CD4-positive, alpha-beta T cell treated with Interleukin-15 for 4 hours (primary cell): Measurements from ENCODE around the gene CHAD.
A peak's percentile ranks its signal among the peaks of the same experiment; 100 is the strongest.

Source experiments
- DNase-seq: peaks from one replicate; pipeline ENCODE4 v3.0.0-alpha.2; 2020; ENCODE audit warnings: low spot score

CHAD gene, protein sequence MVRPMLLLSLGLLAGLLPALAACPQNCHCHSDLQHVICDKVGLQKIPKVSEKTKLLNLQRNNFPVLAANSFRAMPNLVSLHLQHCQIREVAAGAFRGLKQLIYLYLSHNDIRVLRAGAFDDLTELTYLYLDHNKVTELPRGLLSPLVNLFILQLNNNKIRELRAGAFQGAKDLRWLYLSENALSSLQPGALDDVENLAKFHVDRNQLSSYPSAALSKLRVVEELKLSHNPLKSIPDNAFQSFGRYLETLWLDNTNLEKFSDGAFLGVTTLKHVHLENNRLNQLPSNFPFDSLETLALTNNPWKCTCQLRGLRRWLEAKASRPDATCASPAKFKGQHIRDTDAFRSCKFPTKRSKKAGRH

DNA sequence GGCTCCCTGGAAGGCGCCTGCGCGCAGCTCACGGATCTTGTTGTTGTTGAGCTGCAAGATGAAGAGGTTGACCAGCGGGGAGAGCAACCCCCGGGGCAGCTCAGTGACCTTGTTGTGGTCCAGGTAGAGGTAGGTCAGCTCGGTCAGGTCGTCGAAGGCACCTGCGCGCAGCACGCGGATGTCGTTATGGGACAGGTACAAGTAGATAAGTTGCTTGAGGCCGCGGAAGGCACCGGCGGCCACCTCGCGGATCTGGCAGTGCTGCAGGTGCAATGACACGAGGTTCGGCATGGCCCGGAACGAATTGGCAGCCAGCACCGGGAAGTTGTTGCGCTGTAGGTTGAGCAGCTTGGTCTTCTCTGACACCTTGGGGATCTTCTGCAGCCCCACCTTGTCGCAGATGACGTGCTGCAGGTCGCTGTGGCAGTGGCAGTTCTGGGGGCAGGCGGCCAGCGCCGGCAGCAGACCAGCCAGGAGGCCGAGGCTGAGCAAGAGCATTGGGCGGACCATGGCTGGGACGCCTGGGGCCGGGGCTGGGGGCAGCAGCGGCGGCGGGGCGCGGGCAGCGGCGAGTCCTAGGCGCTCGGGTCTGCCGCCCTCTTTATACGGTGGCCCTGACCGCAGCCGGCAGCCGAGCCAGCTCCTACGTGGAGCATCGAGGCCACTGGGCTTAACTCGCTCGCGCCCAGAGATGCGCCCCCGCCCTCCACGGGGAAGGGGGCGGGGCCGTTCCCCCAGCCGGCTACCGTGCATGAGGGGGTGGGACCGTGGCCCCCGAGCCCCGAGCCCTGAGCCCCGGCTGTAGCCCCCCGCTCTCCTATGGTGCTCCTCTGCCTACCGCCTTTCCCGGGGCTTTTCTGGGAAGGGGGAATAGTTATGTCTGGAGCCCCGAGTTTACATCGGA, at the start of gene CHAD:
Gene CHAD (minus strand): TSS at position 577 of the 904 bp plus-strand sequence. CDS start 67 bp downstream, at position 510.
- DNase-seq, result no peak

DNA sequence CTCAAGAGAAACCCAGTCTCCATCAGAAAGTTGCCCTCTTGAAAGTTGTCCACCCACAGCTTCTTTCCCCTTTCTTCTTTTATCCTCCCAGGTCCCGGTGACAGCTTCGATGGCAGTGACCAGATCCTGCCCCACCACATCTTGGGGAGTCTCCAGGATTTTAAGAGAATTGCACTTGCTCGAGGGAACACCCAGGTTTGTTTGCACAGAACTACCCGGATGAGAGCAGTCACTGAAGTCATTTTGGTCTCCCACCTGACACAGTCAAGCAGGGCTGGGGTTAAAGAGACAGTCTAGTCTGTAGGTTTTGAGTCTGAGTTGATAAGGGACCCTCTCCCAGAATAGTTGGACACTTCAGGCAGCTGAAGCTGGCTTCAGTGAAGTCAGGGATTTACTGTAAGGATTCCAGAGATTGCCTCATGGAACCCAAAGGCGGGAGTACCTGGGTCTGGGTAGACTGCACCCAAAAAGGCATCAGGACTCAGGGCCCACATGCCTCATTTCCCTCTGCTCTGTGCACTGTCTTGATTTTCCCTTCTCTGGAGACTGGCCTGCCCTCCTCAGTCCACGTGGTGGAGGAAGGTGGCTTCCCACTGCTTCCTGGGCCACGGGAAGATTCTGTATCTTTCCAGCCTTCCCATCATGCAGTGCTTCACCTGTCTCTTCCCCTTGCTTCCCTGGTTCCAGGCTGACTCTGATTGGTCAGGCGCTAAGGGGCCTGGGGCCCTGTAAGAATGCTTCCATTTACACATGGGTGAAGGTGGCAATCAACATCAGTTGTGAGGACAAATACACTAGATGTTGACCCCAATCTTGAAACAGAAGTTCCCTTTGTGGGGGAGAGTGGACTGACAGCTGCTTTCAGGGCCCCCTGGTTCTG, 49.1 kb upstream of the CHAD start:
- DNase-seq, result no peak

DNA sequence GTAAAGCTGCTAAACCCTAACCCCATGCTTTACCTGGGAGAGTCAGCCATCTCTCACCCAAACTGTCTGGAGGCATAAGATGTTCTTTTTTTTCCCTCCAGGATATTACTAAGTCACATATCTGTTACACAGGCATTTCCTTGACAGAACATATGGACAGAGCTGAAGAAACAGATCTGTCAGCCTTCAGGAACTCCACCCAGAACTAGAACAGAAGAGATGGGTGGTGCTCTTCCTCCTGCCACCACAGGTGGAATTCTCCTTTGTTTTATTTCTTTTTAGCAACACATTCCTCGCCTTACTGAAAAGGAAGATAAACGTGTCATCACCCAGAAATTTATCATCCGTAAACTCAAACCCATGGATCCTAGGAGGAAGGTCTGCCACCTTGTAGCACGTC, 48.3 kb upstream of the CHAD start:
- DNase-seq, result no peak

DNA sequence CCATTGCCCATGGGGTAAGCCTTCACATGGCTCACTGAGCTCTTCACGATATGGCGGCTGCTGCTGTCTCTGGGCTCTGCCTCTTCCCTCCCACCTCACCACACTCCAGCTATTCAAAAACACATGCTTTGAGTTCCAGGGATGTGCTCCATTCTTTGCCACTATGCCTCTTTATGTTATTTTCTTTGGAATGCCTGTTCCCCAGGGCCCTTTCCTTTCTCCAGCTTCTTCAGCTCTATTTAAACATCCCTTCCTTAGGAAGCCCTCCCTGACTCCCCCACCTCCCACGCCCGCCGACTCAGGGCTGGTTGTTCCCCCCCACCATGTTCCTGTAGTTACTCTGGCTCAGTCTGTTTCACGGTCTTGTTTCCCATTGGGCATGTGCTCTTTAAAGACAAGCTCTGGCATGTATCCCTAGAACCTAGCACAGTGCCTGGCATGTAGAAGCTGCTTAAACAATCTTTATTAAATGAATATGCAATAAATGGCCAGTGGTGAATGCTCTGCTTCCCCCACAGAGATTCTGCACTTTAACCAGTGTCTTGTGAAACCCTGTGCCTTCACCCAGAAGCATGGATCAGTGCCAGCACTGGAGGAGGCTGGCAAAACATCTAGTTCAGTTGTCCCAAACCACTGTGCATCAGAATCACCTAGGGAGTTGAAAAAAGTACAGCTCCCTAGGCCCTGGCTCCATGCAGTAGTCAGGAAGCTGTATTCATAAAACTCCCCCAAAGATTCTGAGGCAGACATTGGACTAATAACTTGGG, 46.4 kb upstream of the CHAD start:
- no peak for DNase-seq

DNA sequence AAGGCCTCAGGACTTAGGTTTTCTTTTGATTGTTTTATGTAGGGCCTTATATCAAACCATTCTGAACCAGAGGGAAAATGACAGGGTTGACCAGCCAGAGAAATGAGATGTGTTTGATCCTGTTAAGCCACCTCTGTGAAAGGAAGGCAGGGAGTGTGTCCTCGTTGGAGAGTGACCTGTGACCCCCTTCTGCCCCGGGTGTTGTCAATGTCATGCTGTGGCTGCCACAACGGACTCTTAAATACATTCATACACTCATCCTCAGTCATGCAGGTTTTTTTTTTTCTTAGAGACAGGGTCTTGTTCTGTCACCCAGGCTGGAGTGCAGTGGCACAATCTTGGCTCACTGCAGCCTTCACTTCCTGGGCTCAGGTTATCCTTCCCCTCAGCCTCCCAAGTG, 45.7 kb upstream of the CHAD start:
- no peak for DNase-seq

DNA sequence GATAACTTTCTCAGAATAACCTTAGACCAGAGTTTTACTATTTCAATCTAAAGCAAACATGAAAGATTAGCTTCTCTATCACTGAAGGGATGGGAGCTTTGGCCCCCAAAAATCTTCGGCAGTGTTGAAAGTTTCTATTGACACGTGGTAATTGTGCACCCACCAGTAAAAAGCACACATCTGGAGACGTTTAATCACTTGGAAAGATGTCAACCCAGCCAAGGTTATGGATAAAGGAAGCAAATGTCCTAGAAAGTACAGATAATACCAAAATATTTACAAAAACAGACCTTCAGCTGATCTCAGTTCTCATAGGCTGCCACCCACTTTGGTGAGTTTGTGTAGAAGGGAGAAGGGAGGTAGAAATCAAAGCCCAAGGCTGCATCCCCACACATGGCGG, 44.8 kb upstream of the CHAD start:
- no peak for DNase-seq

DNA sequence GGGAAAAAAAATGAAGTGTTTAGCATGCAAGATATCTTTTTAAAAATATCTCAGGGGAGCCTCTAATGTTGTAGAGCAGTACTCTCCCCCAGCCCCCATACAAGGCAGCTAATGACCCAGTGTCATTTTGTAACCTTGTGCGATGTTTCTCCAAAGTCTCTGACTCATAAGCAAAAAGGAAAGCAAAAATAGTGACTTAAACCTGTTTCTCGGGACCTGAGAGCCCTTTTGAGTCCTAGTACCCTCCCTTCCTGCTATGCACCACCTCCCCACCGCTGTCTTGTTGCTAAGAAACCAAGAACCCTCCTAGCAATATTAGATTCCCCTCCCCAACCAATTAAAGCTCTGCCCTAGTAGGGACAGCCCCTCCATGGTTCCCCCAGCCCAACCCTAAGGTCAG, 42.4 kb upstream of the CHAD start:
- DNase-seq, result peak; percentile 75

DNA sequence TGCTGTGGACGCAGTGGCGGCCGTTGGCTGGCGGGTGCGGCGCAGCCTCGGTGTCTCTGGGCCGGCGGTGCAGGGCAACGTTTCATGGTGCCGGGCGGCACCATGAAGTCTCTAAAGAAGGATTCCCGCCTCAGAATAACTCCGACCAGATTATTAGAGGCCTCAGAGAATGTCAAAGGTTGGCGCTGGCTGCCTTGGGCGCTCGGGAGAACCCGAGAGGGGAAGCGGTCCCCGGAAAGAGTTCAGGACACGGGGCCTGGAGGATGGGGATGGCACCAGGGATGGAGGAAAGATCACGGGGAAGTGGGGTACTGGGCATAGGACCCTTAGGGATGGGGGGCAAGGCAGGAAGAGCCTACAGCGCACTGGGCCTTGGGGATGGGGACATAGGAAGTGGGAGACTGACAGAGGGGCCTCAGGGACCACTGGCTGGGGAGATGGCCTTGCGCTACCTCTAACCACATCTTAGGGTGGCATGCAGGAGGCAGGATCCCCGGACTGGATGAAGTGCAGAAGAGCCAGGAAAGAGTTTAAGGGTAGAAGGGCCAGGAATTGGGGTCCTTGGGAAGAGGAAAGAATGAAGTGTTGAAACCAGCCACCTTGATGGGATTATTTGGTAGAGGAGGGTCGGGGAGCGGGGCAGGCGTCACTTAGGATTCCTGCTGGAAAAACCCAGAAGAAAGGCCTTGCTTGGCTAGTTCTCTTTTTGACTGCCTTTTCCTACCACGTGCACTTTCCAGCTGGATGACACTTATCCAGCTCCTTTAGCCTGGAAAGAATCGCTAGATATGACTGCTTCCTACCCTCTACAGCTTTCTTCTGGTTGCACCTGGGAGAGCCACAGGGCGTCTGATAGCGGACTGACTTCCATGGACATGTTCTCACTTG, 40.1 kb upstream of the CHAD start:
- DNase-seq, result no peak

DNA sequence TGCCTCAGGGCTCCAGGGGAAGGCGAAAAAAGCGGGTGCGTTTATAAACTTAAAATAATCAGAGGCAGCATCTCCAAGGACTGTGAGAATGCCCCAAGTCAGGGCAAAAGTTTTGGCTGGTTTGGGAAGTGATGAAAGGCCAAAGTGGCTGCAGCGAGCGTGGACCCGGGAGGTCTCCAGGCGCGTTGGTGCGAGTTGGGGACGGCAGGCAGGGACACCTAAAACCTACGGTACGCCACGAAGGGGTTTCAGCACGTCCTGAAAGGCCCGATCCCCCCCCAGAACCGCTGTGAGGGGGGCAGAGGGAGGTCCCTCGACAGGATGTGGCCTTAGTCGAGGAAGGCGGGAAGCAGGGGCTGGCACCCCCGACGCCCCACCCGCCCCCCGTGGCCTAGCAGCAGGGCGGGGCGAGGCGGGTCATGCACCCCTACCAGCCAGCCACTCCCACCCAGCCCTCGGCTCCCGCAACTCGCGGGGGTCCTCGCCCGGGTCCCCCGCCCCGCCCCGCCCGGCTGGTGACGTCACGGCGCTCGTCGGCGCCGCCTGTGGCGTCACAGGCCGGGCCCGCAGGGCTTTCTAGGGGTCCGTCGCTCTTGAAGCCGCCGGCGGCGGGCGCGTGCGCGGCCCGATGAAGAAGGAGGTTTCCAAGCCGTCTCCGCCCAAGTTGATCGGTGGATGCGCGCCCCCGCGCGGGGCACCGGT, 39.3 kb upstream of the CHAD start, which contains the start of gene MYCBPAP:
Gene MYCBPAP (plus strand): TSS at position 569 of the 702 bp plus-strand sequence. CDS start 236 bp downstream, outside the sequence.
- DNase-seq, result peak; percentile 66

DNA sequence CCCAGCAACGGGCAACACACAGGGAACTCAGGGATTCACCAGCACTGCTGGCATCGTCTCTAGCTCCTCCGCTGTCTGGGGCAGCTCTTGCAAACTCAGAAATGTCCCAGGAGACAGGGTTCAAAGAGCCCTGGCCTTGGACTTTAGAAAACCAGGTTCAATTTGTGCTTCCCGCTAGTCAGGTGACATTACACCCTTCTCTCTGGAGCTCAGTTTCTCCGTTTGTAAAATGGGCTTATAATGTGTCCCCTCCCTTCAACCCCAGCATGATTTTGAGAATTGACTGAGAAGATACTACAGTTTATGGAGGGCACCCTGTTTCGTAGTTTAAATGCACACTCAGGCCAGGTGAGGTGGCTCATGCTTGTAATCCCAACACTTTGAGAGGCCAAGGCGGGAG, 37.6 kb upstream of the CHAD start:
- no peak for DNase-seq

DNA sequence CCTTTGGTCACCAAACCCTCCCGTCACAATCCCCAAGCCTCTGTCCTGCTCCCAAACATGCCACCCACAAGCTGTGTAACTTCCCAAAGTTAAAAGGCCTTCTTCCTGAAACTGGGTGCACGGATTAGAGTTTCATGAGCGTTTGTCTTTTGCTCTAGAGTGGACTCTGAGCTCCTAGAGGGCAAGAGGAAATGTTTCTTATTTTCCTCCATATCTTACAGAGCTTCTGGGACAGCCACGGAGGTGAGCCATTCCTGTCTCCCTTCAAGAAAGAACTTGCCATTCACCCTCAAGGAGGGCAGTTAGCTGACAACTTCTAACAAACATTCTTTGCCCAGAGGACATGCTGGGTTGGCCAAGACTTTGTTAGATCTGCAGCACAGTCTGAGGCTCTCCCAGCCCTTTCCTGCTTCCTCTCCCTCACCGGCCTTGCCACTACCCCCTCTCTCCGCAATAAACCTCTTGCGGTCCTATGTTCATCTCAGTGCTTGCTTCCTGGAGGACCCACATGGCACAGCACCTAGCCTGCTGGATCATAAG, 37.0 kb upstream of the CHAD start:
- DNase-seq, result no peak

DNA sequence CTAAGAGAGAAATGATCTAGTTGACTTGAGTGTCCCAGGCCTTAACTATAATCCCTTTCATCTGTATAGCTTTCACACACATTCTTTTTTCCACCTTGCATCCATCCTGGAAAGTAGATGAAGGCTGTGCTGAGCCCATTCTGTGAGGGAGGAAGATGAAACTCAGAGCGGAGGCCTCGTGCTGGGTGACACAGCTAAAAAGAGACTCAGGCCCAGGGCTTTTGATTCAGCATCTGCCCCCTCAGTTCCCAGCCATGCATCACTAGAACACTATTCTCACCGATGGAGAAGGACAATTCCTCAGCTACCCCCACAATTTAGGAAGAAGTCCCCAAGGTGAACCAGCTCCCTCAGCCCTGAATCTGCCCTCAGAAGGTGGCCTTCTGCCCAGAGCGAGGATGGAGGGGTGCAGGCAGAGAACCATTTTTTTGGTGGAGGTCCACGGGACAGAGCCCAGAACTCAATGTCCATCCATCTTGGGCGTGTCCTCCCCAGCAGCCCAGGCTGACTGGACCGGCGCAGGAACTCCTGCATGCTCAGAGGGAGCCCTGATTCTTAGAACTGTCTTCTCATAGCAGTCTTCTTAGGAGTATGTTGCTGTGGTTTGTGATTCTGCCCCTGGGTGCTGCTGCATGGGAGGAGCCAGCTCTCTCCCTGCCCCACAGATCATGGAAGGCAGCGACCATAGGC, 33.8 kb upstream of the CHAD start:
- no peak for DNase-seq

DNA sequence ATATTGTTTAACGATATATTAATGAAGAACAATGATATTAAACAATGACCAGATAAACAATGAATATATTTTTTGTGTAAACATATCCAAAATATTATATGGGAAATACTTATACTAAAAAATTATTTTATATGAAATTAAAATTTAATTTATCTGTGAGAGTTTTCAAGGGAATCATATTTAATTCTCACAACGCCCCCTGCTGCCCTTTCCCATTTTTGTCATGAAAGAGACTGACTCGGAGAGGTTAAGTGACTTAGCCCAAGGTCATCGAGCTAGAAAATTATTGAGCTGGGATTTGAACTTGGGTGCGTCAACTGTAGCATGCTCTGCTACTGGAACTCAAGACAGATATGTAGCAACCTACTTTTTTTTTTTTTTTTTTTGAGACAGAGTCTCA, 32.4 kb upstream of the CHAD start:
- DNase-seq, result peak; percentile 34

DNA sequence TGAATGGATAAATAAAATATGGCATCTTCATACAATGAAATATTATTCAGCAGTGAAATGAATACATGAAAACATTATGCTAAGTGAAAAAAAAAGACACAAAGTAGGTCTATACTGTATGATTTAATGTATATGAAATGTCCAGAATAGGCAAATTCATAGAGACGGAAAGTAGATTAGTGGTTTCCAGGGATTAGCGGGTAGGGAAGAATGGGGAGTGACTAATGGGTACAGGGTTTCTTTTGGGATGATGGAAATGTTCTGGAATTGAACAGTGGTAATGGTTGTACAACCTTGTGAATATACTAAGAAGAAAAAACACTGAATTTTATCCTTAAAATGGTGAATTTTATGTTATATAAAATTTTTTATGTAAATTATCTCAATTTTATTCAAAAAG, 31.0 kb upstream of the CHAD start:
- DNase-seq, result no peak

DNA sequence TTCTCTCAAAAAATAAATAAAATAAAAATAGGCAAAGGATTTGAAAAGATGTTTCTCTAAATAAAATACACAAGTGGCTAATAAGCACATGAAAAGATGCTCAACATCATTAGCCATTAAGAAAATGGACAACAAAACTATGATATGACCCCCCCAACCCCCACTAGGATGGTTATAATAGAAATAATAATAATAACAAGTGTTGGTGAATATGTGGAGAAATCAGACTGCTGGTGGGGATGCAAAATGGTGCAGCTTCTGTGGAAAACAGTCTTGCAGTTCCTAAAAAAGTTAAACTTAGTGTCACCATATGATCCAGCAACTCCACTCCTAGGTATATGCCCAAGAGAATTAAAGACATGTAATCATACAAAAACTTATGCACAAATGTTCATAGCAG, 30.6 kb upstream of the CHAD start:
- DNase-seq, result no peak

DNA sequence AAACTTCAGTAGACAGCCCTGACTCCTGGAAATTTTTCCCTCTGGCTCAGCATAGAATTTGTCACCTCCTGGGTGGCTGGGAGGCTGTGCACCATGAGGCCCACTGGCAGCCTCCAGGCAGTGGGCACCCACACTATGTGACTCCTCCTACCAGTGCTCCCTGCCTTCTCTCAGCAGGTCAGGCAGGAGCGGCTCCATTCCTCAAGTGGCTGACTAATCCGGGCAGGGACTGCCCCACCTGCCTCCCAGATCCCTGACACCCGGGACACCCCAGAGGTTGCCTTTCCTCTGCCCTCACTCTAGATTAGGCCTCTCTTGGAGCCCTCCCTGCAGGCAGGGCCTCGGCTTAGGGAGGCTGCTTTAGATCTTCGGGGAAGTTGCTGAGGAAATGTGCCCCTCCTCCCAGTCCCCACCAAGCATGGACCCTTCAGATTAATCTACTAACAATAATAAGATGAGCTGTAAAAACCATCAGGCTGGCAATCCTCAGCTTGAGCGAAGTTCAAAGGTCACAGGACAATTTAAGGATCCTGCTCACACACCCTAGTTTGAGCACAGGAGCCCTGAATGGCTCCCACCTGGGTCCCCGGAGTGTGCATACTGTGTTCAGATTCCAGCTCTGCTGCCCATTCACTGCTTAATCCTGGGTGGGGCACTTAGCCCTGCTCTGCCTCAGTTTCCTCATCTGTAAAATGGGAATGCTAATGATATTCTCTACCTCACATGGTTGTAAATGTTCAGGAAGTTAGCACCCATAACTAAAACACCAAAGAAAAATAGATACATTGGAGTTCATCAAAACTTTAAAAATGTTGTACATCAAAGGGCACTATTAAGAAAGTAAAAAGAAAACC, 29.6 kb upstream of the CHAD start:
- no peak for DNase-seq

DNA sequence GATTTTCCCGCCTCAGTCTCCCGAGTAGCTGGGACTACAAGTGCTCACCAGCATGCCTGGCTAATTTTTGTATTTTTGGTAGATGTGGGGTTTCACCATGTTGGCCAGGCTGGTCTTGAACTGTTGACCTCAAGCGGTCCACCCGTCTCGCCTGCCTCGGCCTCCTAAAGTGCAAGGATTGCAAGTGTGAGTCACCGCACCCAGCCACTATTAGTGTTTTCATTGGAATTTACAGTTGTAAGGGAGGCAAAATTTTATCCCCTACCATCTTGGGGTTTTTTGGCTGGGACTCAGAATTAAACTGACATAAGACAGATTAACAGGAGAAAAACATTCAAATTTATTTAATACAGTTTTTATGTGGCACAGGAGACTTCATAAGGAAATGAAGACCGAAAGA, 27.2 kb upstream of the CHAD start:
- DNase-seq, result no peak
